Panc1 (cell line): ENCODE results near the gene PHF8. TPM values are rescaled to one million over a fixed set of nuclear protein-coding genes. Genes with fewer than 3 reads are reported as not detected.

Experiments used
- ATAC-seq: fragments of 200-7000 bp; cut with Tn5 transposase; 2 replicates; pipeline ENCODE4 v1.9.1; 2020; ENCODE audit warnings: mild to moderate bottlenecking, moderate library complexity
- BruUV-seq: library from RNA; stranded (reverse); fragments of 400-500 nt; replicated peaks from 2 replicates; lab custom pipeline; 2021; lab: Mats Ljungman, UMichigan
- CTCF ChIA-PET: fragments of 300-600 bp; sonication (Branson Sonifier 250); formaldehyde crosslinking; loops from one replicate; lab custom pipeline; 2022; ENCODE audit warnings: antibody characterized with exemption; lab: Charles Lee
- POLR2A ChIA-PET: fragments of 300-600 bp; sonication (Branson Sonifier 250); formaldehyde crosslinking; loops from one replicate; lab custom pipeline; 2022; ENCODE audit warnings: antibody characterized with exemption; lab: Charles Lee
- DNase-seq: peaks from one replicate; pipeline ENCODE4 v3.0.0-alpha.2; 2010; ENCODE audit warnings: low read depth, low spot score
- H3K27ac ChIP-seq: 2 replicates; pipeline ENCODE4 v1.5.1; 2011; ENCODE audit warnings: mild to moderate bottlenecking, low read length, inconsistent platforms
- H3K27me3 ChIP-seq: fragments of 200-500 bp; sonication (Bioruptor generic); 2 replicates; pipeline ENCODE4 v1.6.0; 2014; ENCODE audit warnings: low read length, inconsistent platforms; ENCODE audit not compliant: control insufficient read depth, insufficient read depth
- H3K36me3 ChIP-seq: fragments of 200-500 bp; sonication (Bioruptor generic); 2 replicates; pipeline ENCODE4 v1.5.1; 2014; ENCODE audit warnings: inconsistent platforms, mild to moderate bottlenecking, low read length, moderate library complexity; ENCODE audit not compliant: control insufficient read depth, insufficient read depth
- H3K4me1 ChIP-seq: 2 replicates; pipeline ENCODE4 v1.5.1; 2011; ENCODE audit warnings: inconsistent platforms, mild to moderate bottlenecking, low read length, moderate library complexity; ENCODE audit not compliant: control insufficient read depth, insufficient read depth
- H3K4me3 ChIP-seq, 2 experiments: 2 replicates each; pipeline ENCODE4 v1.5.1; 2011 to 2012; ENCODE audit warnings: low read depth in 2 of 2, low read length in 2 of 2, mild to moderate bottlenecking in 2 of 2, inconsistent platforms in 1 of 2, moderate library complexity in 1 of 2
- H3K9me3 ChIP-seq: fragments of 200-500 bp; sonication (Bioruptor generic); 2 replicates; pipeline ENCODE4 v1.5.1; 2014; ENCODE audit warnings: low read depth, mild to moderate bottlenecking, inconsistent platforms, low read length, moderate library complexity; ENCODE audit not compliant: control insufficient read depth, insufficient read depth
- CTCF ChIP-seq: fragments of 450-650 bp; IDR thresholded peaks from 2 replicates; pipeline ENCODE4 v1.5.1; 2017; ENCODE audit warnings: mild to moderate bottlenecking
- POLR2AphosphoS5 ChIP-seq: IDR thresholded peaks from 2 replicates; pipeline ENCODE4 v1.6.1; 2012; ENCODE audit warnings: mild to moderate bottlenecking, low read depth, low read length, moderate library complexity
- REST ChIP-seq, 2 experiments: IDR thresholded peaks; 2 replicates each; pipeline ENCODE4 v1.6.1; 2011 to 2012; ENCODE audit warnings: low read depth in 2 of 2, control low read depth in 1 of 2, low read length in 1 of 2, mild to moderate bottlenecking in 1 of 2, moderate library complexity in 1 of 2; ENCODE audit not compliant: insufficient read depth in 1 of 2
- SIN3A ChIP-seq: IDR thresholded peaks from 2 replicates; pipeline ENCODE4 v1.6.1; 2012; ENCODE audit warnings: low read depth, mild to moderate bottlenecking, low read length, moderate library complexity, borderline replicate concordance; ENCODE audit not compliant: insufficient read depth
- TCF7L2 ChIP-seq: IDR thresholded peaks from 2 replicates; pipeline ENCODE4 v1.6.1; 2011; ENCODE audit warnings: mild to moderate bottlenecking, low read depth, low read length, inconsistent platforms
- in situ Hi-C: cut with HindIII; loops from 2 replicates; pipeline ENCODE4 v1.10.0; 2016; ENCODE audit warnings: low sequenced_read_pairs, low pct_unique_long_range_greater_than_20kb
- intact Hi-C: fragments of 100-400 bp; cut with micrococcal nuclease; formaldehyde crosslinking; loops from one replicate; pipeline ENCODE4 v1.10.0; 2022; ENCODE audit not compliant: unreplicated experiment
- total RNA-seq: library from RNA; stranded (reverse); gene quantifications from one replicate; pipeline ENCODE4 v1.2.1, GENCODE V29; 2021; ENCODE audit not compliant: unreplicated experiment

The PHF8 gene
- total RNA-seq, 1 experiment from 2014 or later, result 27.5 TPM

- no TSS peak for BruUV-seq
- in situ Hi-C loops, result no loop called here
- H3K27me3 ChIP-seq, result no peaks in the 10 kb centered on the region
- H3K36me3 ChIP-seq, result no peaks in the 10 kb centered on the region
- TF ChIP-seq CTCF (no peak), SIN3A (no peak), REST (IDR thresholded peaks at IDR 0.05; ENCODE audit: insufficient read depth in 1 of 2, low read depth in 2 of 2, low read length in 1 of 2) (no peak), TCF7L2 (no peak), POLR2AphosphoS5 (no peak)
- H3K4me1 ChIP-seq, result no peaks in the 10 kb centered on the region
- ATAC-seq (no peak), DNase-seq (no peak)
- intact Hi-C loops, result no loop called here
- H3K4me3 ChIP-seq, result no peak overlapping the region
- ChIA-PET CTCF (no interaction called here), POLR2A (no interaction called here)
- no peak overlapping the region for H3K27ac ChIP-seq
- H3K9me3 ChIP-seq, result no peaks in the 10 kb centered on the region
These were observed 74.7 kb downstream of the PHF8 start for GRCh38 chrX:53969540-53969939.

GRCh38 chrX:53950130-53950733 lies 94.0 kb downstream of the PHF8 start:
- no peaks in the 10 kb centered on the region for H3K4me1 ChIP-seq
- ChIA-PET POLR2A (no interaction called here), CTCF (no interaction called here)
- ATAC-seq (no peak), DNase-seq (no peak)
- H3K36me3 ChIP-seq, result no peaks in the 10 kb centered on the region; the same call in 1 of the 2 replicates
- H3K4me3 ChIP-seq, result no peak overlapping the region
- intact Hi-C loops, result no loop called here
- TF ChIP-seq CTCF (no peak), TCF7L2 (no peak), POLR2AphosphoS5 (no peak), SIN3A (no peak), REST (IDR thresholded peaks at IDR 0.05; ENCODE audit: insufficient read depth in 1 of 2, low read depth in 2 of 2, low read length in 1 of 2) (no peak)
- H3K9me3 ChIP-seq, result no peaks in the 10 kb centered on the region
- no TSS peak for BruUV-seq
- no peak overlapping the region for H3K27ac ChIP-seq
- in situ Hi-C loops, result no loop called here
- H3K27me3 ChIP-seq, result no peaks in the 10 kb centered on the region
